GM12892 (cell line): ENCODE results near the gene FAH.

Experiments used
- DNase-seq: peaks from one replicate; pipeline ENCODE4 v3.0.0; 2011; ENCODE audit not compliant: insufficient read length
- FAIRE-seq: peaks from 2 replicates; lab custom pipeline; 2011; peaks lifted over from hg19 to GRCh38; lab: Jason Lieb, UNC
- POLR2A ChIP-seq: IDR thresholded peaks from 2 replicates; pipeline ENCODE4 v1.6.1; 2011; ENCODE audit warnings: low read depth, low read length, control low read depth
- POLR2AphosphoS5 ChIP-seq: IDR thresholded peaks from 2 replicates; pipeline ENCODE4 v1.6.1; 2011; ENCODE audit warnings: low read depth, low read length, control low read depth
- TAF1 ChIP-seq: IDR thresholded peaks from 2 replicates; pipeline ENCODE4 v1.6.1; 2011; ENCODE audit warnings: low read depth, mild to moderate bottlenecking, control low read depth, low read length, borderline replicate concordance

FAH gene

DNA sequence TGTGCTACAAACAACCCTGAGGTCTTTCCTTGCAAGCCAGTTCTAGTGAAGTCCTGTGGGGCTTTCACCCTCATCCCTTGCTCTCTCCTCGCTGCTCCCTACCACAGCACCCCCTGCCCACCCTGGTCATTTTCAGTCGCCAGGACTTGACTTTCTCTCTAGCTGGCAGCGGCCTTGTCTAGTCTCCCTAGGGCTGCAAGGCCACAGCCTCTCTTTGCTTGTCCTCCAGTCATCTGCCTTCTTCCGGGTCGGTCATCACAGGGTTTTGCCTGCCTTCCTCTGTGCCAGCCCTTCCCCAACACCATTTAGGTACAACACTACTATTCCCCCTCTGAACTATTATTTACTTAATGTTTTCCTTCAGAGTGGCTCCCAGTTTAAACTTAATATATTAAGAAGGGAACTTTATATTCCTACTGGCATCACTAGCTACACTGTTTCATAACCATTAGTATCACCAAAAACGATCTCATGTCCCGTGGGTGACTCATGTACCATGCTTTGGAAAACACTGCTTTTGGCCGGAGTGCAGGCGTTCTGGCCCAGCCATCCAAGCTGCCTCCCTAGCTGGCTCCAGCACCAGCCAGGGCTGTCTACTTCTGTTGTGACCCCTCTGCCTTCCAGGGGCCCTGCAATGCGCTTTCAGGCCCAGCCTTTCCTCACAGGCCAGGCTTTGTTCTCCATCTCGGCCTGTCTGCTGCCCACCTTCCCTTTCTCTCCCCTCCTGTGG is 21.4 kb downstream of the FAH start:
- FAIRE-seq (no peak), DNase-seq (no peak)
- TF ChIP-seq POLR2AphosphoS5: no peak
- no peak for TF ChIP-seq POLR2A
- no peak for TF ChIP-seq TAF1

DNA sequence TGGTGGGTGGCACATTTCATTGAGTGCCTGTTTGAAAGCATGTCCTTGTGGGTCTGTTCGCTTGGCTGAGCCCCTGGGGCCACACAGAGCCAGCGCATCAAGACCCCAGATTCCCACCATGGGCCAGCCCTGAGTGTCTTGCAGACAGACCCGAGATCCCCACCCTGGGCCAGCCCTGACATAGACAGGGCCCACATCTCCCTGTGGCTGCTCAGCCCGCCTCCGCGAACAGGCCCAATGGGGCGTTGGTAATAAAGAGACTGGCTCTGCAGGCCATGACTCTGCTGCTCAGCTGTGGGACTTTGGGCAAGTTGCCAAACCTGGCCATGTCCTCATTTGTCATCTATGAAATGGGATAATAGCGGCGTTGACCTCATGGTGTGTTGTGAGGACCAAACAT is 22.6 kb downstream of the FAH start:
- DNase-seq (no peak), FAIRE-seq (no peak)
- TF ChIP-seq POLR2AphosphoS5: no peak
- TF ChIP-seq TAF1: no peak
- no peak for TF ChIP-seq POLR2A

DNA sequence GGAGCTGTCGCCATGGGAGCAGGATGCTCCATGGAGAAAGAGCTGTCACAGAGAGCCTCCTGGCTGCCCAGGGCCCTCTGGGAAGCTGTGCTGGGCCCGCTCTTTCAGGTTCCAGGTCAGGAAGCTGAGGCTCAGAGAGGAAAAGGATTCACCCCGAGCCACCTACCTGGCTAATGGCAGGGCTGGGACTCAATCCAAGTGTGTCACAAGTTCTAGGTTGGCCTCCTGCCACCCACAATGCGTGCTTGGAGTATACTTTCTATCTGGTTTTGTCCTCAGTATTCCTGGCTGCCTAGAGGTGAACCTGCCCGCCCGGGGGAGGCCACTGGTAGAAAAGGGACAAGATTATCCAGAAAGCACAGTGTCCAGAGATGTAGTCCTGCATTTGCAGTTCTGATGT is 23.6 kb downstream of the FAH start:
- TF ChIP-seq POLR2AphosphoS5 (no peak), POLR2A (no peak)
- no peak for FAIRE-seq
- DNase-seq: no peak

DNA sequence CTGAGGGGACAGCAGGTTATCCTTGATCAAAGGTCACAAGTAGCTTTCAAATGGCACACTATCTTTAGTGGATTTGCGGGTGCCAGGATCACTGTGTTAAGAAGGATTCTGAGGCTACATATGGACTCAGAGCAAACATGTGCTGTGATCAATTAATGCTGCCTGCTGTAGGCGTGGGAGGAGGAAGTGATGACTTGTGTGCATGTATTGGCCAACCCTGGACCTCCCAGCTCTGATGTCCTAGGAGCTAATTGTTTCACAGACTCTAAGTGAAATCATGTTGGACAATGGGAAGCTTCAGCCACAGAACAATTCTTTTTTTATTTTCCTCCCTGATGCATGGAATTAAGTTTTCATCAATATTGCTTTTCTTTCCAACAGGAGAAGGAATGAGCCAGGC is 24.4 kb downstream of the FAH start:
- no peak for TF ChIP-seq TAF1
- no peak for TF ChIP-seq POLR2AphosphoS5
- TF ChIP-seq POLR2A: no peak
- FAIRE-seq (no peak), DNase-seq (no peak)

DNA sequence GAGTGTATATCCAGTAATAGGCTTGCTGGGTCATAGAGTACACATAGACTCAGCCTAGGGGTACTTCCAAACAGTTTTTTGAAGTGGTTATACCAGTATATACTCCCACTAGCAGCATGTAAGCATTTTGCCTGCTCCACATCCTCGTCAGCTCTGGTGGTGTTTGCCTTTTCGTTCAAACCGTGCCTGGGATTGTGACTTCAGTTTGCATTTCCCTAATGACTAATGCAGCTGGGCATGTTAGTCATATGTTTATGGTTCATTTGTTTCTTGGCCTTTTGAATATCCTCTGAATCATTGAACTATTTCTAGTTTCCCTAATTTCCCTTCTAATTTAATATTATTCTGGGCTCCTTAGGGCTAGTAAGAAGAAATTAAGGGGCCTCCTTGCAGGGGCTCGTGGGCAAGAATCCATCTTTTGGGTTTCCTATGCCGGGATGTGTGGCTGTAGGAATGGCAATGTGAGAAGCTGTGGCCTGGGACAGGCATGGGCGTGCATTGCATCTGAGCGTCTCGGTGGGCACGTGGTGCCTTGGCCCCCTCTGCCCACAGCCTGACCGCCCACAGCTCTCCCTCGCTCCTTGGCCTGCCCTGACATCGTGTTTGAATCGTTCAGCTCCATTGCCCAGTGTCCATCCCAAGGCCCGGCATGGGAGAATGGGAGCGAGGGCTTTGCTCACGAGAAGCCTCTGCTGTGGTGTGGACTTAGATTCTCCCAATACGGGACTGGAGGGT is 26.4 kb downstream of the FAH start:
- no peak for DNase-seq
- no peak for FAIRE-seq
- TF ChIP-seq TAF1 (no peak), POLR2AphosphoS5 (no peak), POLR2A (no peak)

DNA sequence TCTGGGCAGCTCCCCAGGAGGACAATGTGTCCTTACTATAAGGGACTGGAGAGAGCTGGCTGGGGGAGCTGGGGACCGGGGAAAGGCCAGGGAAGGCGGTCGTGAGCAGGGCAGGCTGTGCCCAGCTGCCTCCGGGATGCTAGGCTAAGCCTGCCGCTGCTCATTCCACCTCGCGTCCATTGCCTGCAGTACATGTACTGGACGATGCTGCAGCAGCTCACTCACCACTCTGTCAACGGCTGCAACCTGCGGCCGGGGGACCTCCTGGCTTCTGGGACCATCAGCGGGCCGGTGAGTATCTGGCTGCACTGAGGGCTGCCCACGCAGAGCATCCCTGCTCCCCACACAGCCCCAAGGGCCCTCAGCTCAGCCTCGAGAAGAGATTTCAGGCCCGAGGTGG is 27.1 kb downstream of the FAH start:
- DNase-seq (no peak), FAIRE-seq (no peak)
- TF ChIP-seq TAF1: no peak

DNA sequence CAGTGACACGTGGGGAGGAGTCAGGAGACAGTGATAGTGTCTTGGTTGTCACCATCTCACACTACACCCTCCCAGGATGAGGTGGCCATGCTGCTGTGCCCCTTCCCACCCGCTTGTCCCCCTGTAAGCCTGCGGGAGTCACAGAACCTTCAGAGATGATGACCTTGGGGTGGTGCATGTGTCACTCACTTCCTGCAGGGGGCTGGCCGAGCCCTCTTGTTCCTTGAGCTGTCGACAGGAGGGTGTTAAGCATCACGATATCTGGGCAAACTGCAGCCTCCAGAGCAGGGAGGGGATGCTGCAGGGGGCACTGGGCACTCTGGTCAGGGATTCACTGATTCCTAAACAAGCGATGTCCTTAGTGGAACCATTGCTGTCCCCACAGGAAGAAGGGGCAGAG is 27.7 kb downstream of the FAH start:
- FAIRE-seq: no peak
- no peak for TF ChIP-seq POLR2AphosphoS5
- TF ChIP-seq TAF1: no peak
- no peak for TF ChIP-seq POLR2A
- DNase-seq: no peak

DNA sequence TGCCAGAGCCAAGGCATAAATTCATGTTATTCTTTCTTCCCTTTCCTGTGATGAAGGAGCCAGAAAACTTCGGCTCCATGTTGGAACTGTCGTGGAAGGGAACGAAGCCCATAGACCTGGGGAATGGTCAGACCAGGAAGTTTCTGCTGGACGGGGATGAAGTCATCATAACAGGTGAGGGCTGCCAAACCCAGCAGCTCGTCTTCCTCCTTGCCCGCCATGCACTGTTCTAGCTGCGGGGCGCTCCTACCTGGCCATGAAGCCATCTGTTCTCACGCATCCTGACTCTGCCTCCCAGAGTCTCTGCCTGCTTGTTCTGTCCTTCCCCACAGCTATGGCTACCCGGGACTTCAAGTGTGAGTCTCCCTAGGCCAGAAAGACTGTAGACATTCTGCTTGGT is 28.2 kb downstream of the FAH start:
- FAIRE-seq: no peak
- DNase-seq: no peak
- TF ChIP-seq TAF1: no peak
- no peak for TF ChIP-seq POLR2A
- TF ChIP-seq POLR2AphosphoS5: no peak

DNA sequence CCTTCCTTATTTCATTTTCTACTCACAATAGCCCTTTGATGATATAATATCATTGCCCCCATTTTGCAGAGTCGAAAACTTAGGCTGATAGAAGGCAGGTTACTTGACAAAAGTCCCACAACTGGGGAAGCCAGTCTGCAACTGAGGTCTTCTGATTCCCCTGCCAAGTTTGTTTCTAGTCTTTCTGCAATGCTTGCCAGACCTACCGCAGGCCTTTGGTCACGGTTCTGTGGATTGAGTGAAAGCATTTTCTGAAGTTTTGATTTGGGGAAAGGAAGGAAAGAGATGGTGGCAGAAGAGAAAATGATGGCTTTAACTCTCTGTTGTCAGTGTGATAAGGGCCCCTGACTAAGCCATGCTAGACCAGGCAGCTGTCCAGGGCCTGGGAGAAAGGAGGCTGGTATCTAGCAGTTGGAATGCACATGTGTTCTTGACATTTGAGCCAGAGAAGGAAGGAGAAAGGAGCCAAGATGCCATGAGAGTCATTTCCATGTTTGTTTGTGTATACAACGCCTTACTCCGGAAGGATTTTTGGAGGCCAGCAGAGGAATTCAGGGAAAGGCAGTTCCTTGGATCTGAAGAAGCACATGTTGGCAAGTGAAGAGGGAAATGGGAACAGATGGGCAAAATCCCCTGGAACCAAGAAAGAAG is 29.9 kb downstream of the FAH start:
- DNase-seq: no peak

DNA sequence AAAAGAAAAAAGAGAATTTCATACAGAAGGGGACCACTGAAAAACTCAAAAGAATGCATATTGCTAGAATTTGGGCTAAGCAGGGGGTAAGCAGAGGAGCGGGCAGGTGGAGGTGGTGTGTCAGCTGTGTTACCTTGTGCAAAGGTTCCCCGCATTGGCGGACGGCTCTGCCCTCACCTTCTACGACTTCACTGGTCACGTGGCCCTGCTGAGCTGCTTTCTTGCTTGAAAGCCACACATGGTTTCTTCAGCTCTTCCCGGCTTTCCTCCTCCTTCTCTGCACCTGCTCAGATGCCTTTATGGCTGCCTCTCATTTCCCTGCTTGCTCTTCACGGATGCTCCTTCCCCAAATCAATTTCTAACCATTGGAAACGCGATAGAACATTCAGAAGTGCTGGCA is 30.5 kb downstream of the FAH start:
- DNase-seq (no peak), FAIRE-seq (no peak)
- TF ChIP-seq POLR2AphosphoS5: no peak
- TF ChIP-seq POLR2A: no peak
- no peak for TF ChIP-seq TAF1

More for the DNA sequence above, 29.9 kb downstream of the FAH start:
- TF ChIP-seq POLR2AphosphoS5: no peak
- no peak for TF ChIP-seq TAF1
- TF ChIP-seq POLR2A: no peak
- FAIRE-seq: no peak

DNA sequence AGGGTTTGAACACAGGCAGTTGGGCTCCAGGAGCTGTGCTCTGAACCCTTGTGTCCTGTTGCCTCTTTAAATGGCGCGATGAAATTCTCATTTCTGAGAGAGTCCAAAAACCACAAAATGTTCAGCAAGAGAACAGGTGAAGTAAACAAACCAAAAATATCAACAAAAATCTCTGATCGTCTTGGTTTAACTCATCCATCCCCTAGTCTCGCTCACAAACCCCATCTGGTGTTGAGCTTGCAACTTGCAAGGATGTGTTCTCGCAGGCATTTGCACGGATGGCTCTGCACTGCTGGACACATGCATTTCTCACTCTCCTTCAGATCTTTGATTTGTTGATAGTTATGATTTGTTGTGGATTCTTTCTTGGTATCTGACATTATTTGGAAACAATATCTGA is 31.1 kb downstream of the FAH start:
- no peak for DNase-seq
- TF ChIP-seq POLR2AphosphoS5: no peak
- TF ChIP-seq POLR2A: no peak
- TF ChIP-seq TAF1: no peak
- FAIRE-seq: no peak
